SIG-M5 (cell line): ENCODE data around the gene RPN1.
"Not testable (repeated sequence)": the region's sequence is repeated elsewhere in the genome, so short reads cannot be mapped to it uniquely, and the experiment has no call there.

ENCODE experiments used
- DNase-seq: peaks from one replicate; lab custom pipeline; 2025; lab: John Stamatoyannopoulos, UW

The RPN1 gene

GRCh38 chr3:128650096-128651050 lies at the start of gene RPN1:
Gene RPN1, minus strand, starts transcription at chr3:128650818. Its CDS starts 18 bp downstream, at chr3:128650800.
- peak; percentile 80 for DNase-seq

GRCh38 chr3:128698211-128699047 lies 47.8 kb upstream of the RPN1 start:
- DNase-seq, result no peak

- no peak for DNase-seq
These were observed 46.7 kb upstream of the RPN1 start for GRCh38 chr3:128697341-128697740.

GRCh38 chr3:128693696-128694095 lies 43.1 kb upstream of the RPN1 start:
- DNase-seq, result no peak

GRCh38 chr3:128689060-128689459 lies 38.4 kb upstream of the RPN1 start:
- DNase-seq, result no peak

GRCh38 chr3:128686465-128686864 lies 35.8 kb upstream of the RPN1 start:
- no peak for DNase-seq

GRCh38 chr3:128684986-128685726 lies 34.5 kb upstream of the RPN1 start:
- DNase-seq, result no peak

- no peak for DNase-seq
These were observed 33.3 kb upstream of the RPN1 start for GRCh38 chr3:128683957-128684356.

GRCh38 chr3:128681369-128681829 lies 30.8 kb upstream of the RPN1 start:
- DNase-seq, result no peak

GRCh38 chr3:128680603-128681368 lies 30.2 kb upstream of the RPN1 start:
- peak; percentile 90 for DNase-seq

GRCh38 chr3:128679338-128679737 lies 28.7 kb upstream of the RPN1 start:
- DNase-seq, result no peak

GRCh38 chr3:128675802-128676201 lies 25.2 kb upstream of the RPN1 start:
- DNase-seq, result not testable (repeated sequence)

- DNase-seq, result no peak
These were observed 23.7 kb upstream of the RPN1 start for GRCh38 chr3:128674161-128674784.

GRCh38 chr3:128667641-128668040 lies 17.0 kb upstream of the RPN1 start:
- DNase-seq, result no peak

GRCh38 chr3:128665362-128666021 lies 14.9 kb upstream of the RPN1 start:
- DNase-seq, result no peak

- no peak for DNase-seq
These were observed 12.5 kb upstream of the RPN1 start for GRCh38 chr3:128663151-128663550.

GRCh38 chr3:128655531-128655930 lies 4.9 kb upstream of the RPN1 start:
- no peak for DNase-seq

GRCh38 chr3:128653993-128654805 lies 3.6 kb upstream of the RPN1 start:
- DNase-seq, result not testable (repeated sequence)

- DNase-seq, result not testable (repeated sequence)
These were observed 2.9 kb upstream of the RPN1 start for GRCh38 chr3:128653383-128653992.
